GM18519 (cell line): Measurements from ENCODE around the gene TINAG.
A peak's percentile ranks its signal among the peaks of the same experiment; 100 is the strongest.

ENCODE experiments used
- ATAC-seq: cut with Tn5 transposase; IDR thresholded peaks from one replicate; pipeline ENCODE4 v1.9.1; 2021; ENCODE audit warnings: mild to moderate bottlenecking, moderate library complexity; ENCODE audit not compliant: unreplicated experiment, low FRiP score

TINAG gene

GRCh38 chr6:54415517-54415916 lies 107.3 kb downstream of the TINAG start:
- ATAC-seq, result no peak

DNA sequence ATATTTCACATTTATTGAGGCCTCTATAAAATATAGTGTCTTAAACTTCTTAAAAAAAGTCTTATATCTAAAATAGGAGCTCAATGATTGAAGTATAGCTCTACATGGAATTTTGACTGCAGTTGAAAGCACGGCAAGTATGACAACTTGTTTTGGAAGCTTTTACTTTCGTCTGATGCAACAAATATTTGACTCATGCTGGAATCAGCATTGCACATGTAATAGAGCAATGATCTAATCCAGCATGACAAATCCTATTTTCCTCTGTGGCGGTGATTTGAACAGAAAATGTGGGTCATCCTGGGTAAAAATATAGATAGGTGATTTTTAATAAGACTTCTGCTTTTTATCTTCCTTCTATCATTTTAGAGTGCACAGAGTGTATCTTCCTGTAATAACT lies 111.6 kb downstream of the TINAG start:
- no peak for ATAC-seq

- no peak for ATAC-seq
Measured at GRCh38 chr6:54426995-54427394, 118.8 kb downstream of the TINAG start.

GRCh38 chr6:54427396-54427937 lies 119.2 kb downstream of the TINAG start:
- no peak for ATAC-seq

DNA sequence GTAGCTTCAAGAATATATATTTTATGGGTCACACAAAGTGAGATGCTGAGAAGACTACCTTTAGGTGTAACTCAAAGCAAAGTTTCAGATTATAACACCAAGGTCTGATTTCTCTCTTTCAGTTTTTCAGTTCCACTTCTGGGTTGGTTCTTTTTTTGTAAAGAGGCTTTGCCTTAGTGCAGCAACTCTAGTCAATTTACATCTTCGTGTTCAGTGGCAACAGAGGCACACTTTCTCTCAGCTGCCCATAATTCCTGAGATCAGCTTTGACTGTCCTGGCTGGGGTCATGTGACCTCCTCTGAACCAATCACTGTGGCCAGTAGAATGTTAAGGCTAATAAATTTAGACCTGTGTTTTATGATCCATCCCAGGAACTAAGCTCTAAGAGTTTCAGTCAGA lies 120.2 kb downstream of the TINAG start:
- peak; percentile 74 for ATAC-seq

GRCh38 chr6:54431466-54431865 lies 123.2 kb downstream of the TINAG start:
- no peak for ATAC-seq
